ENCODE data around the gene RELN. TPM values are rescaled to one million over a fixed set of nuclear protein-coding genes. Genes with fewer than 3 reads are reported as not detected.

Gene RELN
- total RNA-seq, 6 donors from 2014 or later: 1.1 to 3.6 (median 2.6) TPM; not detected in 1

DNA sequence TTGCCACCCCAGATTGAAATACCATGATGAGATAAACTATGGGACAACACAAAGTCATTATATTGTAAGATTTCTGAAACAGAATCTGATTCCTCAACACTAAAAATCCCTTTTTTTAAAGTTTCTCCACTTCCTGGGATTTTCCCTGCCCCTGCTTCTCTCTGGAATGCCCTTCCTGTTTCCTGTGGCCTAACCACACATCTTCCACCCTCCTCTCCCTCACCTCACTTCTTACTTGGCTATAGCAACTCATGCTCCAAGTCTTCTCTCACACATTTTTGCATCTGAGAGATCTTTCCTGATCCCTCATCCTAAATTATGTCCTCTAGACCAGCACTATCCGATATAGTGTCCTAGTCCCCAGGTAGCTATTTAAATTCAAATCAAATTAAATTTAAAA, 4.1 kb upstream of the RELN start:
- H3K4me1 ChIP-seq: peaks cover 15 to 22% (median 17%) of the 10 kb centered on the region in 4 donors
- ATAC-seq (ENCODE audit: low FRiP score in 2 of 2): no peak
- H3K9me3 ChIP-seq: no peaks in the 10 kb centered on the region
- no peak overlapping the region for H3K4me3 ChIP-seq
- 91 to 92% methylated on average over 1 of the region's 1 CpG for WGBS, 2 donors
- no peak overlapping the region for H3K27ac ChIP-seq
- no peak for DNase-seq
- H3K27me3 ChIP-seq: peaks cover 0 to 14% (median 5%) of the 10 kb centered on the region in 4 donors
- H3K36me3 ChIP-seq: no peaks in the 10 kb centered on the region
- TF ChIP-seq, protein P1, sequence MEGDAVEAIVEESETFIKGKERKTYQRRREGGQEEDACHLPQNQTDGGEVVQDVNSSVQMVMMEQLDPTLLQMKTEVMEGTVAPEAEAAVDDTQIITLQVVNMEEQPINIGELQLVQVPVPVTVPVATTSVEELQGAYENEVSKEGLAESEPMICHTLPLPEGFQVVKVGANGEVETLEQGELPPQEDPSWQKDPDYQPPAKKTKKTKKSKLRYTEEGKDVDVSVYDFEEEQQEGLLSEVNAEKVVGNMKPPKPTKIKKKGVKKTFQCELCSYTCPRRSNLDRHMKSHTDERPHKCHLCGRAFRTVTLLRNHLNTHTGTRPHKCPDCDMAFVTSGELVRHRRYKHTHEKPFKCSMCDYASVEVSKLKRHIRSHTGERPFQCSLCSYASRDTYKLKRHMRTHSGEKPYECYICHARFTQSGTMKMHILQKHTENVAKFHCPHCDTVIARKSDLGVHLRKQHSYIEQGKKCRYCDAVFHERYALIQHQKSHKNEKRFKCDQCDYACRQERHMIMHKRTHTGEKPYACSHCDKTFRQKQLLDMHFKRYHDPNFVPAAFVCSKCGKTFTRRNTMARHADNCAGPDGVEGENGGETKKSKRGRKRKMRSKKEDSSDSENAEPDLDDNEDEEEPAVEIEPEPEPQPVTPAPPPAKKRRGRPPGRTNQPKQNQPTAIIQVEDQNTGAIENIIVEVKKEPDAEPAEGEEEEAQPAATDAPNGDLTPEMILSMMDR (IDR thresholded peaks at IDR 0.05): no peak
- TF ChIP-seq EP300 (IDR thresholded peaks at IDR 0.05) (no peak), POLR2A (IDR thresholded peaks at IDR 0.05) (no peak), POLR2AphosphoS5 (IDR thresholded peaks at IDR 0.05) (no peak)

DNA sequence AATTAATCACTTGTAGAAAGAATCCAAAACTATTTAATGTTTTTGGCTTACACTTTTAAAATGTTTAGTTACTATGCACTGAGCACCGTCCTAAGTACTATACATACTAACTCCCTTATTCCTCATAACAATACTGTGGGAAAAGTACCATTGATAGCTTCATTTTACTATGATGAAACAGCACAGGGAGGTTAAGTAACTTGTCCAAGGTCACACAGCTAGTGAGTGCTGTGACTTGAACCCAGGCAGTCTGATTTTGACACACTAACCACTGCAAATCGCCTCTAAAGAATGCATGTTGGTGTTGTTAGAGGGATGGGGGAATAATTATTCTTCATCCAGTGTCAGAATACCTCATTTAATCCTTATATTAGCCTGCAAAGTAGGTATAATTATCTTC, 1.9 kb upstream of the RELN start:
- Histone ChIP-seq H3K27ac (no peak overlapping the region), H3K4me1 (peaks cover 15 to 23% (median 18%) of the 10 kb centered on the region in 4 donors), H3K9me3 (no peaks in the 10 kb centered on the region), H3K36me3 (no peaks in the 10 kb centered on the region), H3K27me3 (peaks cover 0 to 18% (median 5%) of the 10 kb centered on the region in 4 donors), H3K4me3 (no peak overlapping the region)
- DNase-seq (no peak), ATAC-seq (ENCODE audit: low FRiP score in 2 of 2) (no peak)
- WGBS, 2 donors: 66 to 73% methylated on average over 2 of the region's 2 CpGs
- TF ChIP-seq POLR2A (IDR thresholded peaks at IDR 0.05) (no peak), POLR2AphosphoS5 (IDR thresholded peaks at IDR 0.05) (no peak), EP300 (IDR thresholded peaks at IDR 0.05) (no peak)
- TF ChIP-seq, protein P1 (IDR thresholded peaks at IDR 0.05): no peak

DNA sequence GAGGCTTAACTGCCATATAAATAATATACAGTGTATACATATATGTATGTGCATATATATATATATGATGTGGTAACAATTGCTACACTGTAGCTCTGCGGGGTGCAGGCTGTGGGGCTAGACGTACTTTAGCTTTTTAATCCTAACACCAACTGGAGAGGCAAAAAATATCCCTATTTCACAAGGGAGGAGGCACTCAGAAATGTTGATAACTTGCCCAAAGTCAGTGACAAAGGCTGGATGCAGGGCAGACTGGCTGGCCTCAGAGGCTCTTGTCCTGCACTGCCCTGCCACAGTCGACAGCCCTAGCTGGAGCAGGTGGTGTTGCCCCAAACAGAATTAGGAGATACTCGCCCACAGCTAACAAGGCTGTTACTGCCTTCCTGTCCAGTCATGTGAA, 1.5 kb upstream of the RELN start:
- no peak overlapping the region for H3K27ac ChIP-seq
- WGBS, 2 donors: 33 to 48% methylated on average over 4 of the region's 4 CpGs
- H3K4me3 ChIP-seq: no peak overlapping the region
- H3K27me3 ChIP-seq: peaks cover 0 to 18% (median 5%) of the 10 kb centered on the region in 4 donors
- TF ChIP-seq, protein P1 (IDR thresholded peaks at IDR 0.05): no peak
- TF ChIP-seq POLR2AphosphoS5 (IDR thresholded peaks at IDR 0.05) (no peak), EP300 (IDR thresholded peaks at IDR 0.05) (no peak), POLR2A (IDR thresholded peaks at IDR 0.05) (no peak)
- no peaks in the 10 kb centered on the region for H3K9me3 ChIP-seq
- ATAC-seq (ENCODE audit: low FRiP score in 2 of 2) (no peak), DNase-seq (no peak)
- no peaks in the 10 kb centered on the region for H3K36me3 ChIP-seq
- H3K4me1 ChIP-seq: peaks cover 15 to 23% (median 18%) of the 10 kb centered on the region in 4 donors

DNA sequence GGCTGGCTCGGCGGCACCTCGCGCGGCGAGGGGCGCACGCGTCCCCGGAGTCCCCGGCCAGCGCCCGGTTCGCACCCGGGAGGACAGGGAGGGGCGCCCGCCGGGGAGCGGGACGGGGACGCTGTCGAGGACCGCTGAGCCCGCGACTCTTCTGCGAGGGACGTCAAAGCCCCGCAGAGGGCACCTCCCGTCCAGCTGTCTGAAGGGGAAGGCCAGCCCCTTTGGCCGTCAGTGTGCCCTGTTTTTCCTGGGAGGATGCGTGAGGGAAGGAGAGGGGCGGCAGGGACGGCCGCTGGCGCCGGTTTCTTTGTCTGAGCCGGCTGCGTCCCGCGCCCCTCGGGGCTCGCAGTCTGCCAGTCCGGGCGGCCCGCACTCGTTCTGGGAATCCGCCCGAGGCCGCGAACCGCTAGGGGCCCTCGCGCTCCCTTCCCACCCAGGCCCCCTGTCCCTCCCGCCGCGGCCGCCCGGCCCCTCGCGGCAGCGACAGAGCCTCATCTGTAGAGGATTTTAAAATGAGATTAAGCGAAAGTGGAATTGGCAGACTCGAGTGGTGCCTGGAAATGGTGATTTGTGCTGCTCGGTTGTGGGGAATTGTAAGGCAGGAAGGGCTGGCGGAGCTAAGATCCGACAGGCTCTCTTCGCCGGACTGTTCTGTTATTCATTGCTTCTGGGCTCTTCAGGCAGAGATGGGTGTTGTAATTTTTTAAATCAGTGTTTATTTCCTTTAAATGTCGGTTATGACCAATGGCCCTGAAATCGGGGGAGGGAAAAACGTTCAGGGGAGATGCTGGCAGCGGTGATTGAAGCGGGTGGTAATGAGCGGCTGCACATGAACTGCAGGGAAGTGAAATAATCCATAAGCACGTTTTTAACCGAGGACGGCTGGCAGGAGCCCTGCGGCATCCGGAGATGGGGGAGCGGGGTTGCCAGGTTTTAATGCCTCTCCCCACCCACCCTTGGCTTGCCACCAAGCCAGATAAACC, 618 bp upstream of the RELN start:
- H3K27me3 ChIP-seq: peaks cover 0 to 18% (median 5%) of the 10 kb centered on the region in 4 donors
- H3K4me3 ChIP-seq: peak overlapping the region; percentile 36 to 54 (median 42)
- DNase-seq (peak in 1 of 2 donors; percentile 85), ATAC-seq (ENCODE audit: low FRiP score in 2 of 2) (peak in 1 of 2 donors; percentile 28)
- no peak for TF ChIP-seq POLR2A (IDR thresholded peaks at IDR 0.05)
- no peak for TF ChIP-seq EP300 (IDR thresholded peaks at IDR 0.05)
- TF ChIP-seq POLR2AphosphoS5 (IDR thresholded peaks at IDR 0.05): no peak
- TF ChIP-seq, protein P1 (IDR thresholded peaks at IDR 0.05): no peak
- no peaks in the 10 kb centered on the region for H3K9me3 ChIP-seq
- peaks cover 15 to 23% (median 18%) of the 10 kb centered on the region in 4 donors for H3K4me1 ChIP-seq
- no peak overlapping the region for H3K27ac ChIP-seq
- no peaks in the 10 kb centered on the region for H3K36me3 ChIP-seq
- 0 to 1% methylated on average over 16 to 53 of the region's 80 CpGs for WGBS, 2 donors
